HEK293 (cell line): Measurements from ENCODE around the gene NOP9.

ENCODE experiments used
- IKZF3 ChIP-seq: fragments of 450-650 bp; IDR thresholded peaks from 2 replicates; pipeline ENCODE4 v1.5.0; 2018; ENCODE audit warnings: missing biosample characterization, mild to moderate bottlenecking, missing genetic modification characterization, moderate library complexity
- TCF7L2 ChIP-seq: IDR thresholded peaks from 2 replicates; pipeline ENCODE4 v1.6.1; 2011; ENCODE audit warnings: low read depth, mild to moderate bottlenecking, inconsistent platforms, low read length, moderate library complexity, borderline replicate concordance
- ZNF214 ChIP-seq: fragments of 450-650 bp; formaldehyde crosslinking; IDR thresholded peaks from 2 replicates; pipeline ENCODE4 v1.5.1; 2017; ENCODE audit warnings: missing biosample characterization, mild to moderate bottlenecking, missing genetic modification characterization, borderline replicate concordance
- ZNF223 ChIP-seq: fragments of 450-650 bp; formaldehyde crosslinking; IDR thresholded peaks from 2 replicates; pipeline ENCODE4 v1.5.1; 2016; ENCODE audit warnings: missing biosample characterization, missing genetic modification characterization
- ZNF274 ChIP-seq, 2 experiments: fragments of 200-500 bp in 1 of 2; fragments of 450-650 bp in 1 of 2; sonication (Bioruptor generic) in 1 of 2; formaldehyde crosslinking in 1 of 2; IDR thresholded peaks; 2 replicates each; pipeline versions ENCODE4 v1.5.1 to v1.6.1; 2014 to 2016; ENCODE audit warnings: borderline replicate concordance in 1 of 2, inconsistent platforms in 1 of 2, low read length in 1 of 2, missing biosample characterization in 1 of 2, missing genetic modification characterization in 1 of 2
- ZNF423 ChIP-seq: fragments of 450-650 bp; formaldehyde crosslinking; IDR thresholded peaks from 2 replicates; pipeline ENCODE4 v1.5.1; 2016; ENCODE audit warnings: missing biosample characterization, missing genetic modification characterization
- ZNF510 ChIP-seq: fragments of 450-650 bp; formaldehyde crosslinking; IDR thresholded peaks from 2 replicates; pipeline ENCODE4 v1.5.1; 2018; ENCODE audit warnings: mild to moderate bottlenecking, missing genetic modification characterization, missing biosample characterization; ENCODE audit not compliant: insufficient replicate concordance
- ZNF623 ChIP-seq: fragments of 450-650 bp; formaldehyde crosslinking; IDR thresholded peaks from 2 replicates; pipeline ENCODE4 v1.5.1; 2016; ENCODE audit warnings: missing biosample characterization, missing genetic modification characterization
- ZNF768 ChIP-seq: fragments of 450-650 bp; formaldehyde crosslinking; IDR thresholded peaks from 2 replicates; pipeline ENCODE4 v1.5.1; 2018; ENCODE audit warnings: missing biosample characterization, mild to moderate bottlenecking, missing genetic modification characterization
- TF ChIP-seq, protein P1 (sequence below): fragments of 450-650 bp; formaldehyde crosslinking; IDR thresholded peaks from 2 replicates; pipeline ENCODE4 v1.5.1; 2016; ENCODE audit warnings: missing biosample characterization, missing genetic modification characterization
- TF ChIP-seq, protein P2 (sequence below): fragments of 450-650 bp; formaldehyde crosslinking; conservative IDR thresholded peaks from 2 replicates; pipeline ENCODE4 v1.5.1; 2016; ENCODE audit warnings: low read depth, missing biosample characterization, missing genetic modification characterization
- TF ChIP-seq, protein P3 (sequence below): fragments of 450-650 bp; formaldehyde crosslinking; IDR thresholded peaks from 2 replicates; pipeline ENCODE4 v1.5.1; 2016; ENCODE audit warnings: missing biosample characterization, missing genetic modification characterization
- TF ChIP-seq, protein P4 (sequence below): fragments of 450-650 bp; formaldehyde crosslinking; conservative IDR thresholded peaks from 2 replicates; pipeline ENCODE4 v1.5.1; 2016; ENCODE audit warnings: low read depth, missing biosample characterization, missing genetic modification characterization
- TF ChIP-seq, protein P5 (sequence below): fragments of 450-650 bp; formaldehyde crosslinking; IDR thresholded peaks from 2 replicates; pipeline ENCODE4 v1.5.1; 2016; ENCODE audit warnings: missing biosample characterization, missing genetic modification characterization

DNA sequence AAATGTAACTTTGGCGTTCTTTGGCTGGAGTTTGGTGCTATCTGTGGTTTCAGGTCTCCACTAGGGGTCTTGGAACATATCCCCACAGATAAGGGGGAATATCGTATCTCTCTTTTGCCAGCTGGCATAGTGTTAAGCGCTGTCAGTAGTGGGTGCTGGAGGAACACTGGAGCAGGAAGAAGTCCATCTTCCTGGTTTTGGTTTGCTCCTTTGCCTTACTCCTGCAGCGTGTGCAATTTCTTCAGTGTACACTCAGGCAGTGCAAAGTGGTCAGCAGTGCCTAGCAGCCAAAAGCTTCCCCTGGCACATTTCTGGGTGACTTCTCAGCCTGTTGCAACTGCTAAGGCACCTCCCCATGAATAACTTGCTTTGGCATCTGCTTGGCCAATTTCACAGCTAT, 51.9 kb downstream of the NOP9 start:
- TF ChIP-seq, protein P1, sequence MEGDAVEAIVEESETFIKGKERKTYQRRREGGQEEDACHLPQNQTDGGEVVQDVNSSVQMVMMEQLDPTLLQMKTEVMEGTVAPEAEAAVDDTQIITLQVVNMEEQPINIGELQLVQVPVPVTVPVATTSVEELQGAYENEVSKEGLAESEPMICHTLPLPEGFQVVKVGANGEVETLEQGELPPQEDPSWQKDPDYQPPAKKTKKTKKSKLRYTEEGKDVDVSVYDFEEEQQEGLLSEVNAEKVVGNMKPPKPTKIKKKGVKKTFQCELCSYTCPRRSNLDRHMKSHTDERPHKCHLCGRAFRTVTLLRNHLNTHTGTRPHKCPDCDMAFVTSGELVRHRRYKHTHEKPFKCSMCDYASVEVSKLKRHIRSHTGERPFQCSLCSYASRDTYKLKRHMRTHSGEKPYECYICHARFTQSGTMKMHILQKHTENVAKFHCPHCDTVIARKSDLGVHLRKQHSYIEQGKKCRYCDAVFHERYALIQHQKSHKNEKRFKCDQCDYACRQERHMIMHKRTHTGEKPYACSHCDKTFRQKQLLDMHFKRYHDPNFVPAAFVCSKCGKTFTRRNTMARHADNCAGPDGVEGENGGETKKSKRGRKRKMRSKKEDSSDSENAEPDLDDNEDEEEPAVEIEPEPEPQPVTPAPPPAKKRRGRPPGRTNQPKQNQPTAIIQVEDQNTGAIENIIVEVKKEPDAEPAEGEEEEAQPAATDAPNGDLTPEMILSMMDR (tag by site-specific recombination): no peak
- TF ChIP-seq, protein P2, sequence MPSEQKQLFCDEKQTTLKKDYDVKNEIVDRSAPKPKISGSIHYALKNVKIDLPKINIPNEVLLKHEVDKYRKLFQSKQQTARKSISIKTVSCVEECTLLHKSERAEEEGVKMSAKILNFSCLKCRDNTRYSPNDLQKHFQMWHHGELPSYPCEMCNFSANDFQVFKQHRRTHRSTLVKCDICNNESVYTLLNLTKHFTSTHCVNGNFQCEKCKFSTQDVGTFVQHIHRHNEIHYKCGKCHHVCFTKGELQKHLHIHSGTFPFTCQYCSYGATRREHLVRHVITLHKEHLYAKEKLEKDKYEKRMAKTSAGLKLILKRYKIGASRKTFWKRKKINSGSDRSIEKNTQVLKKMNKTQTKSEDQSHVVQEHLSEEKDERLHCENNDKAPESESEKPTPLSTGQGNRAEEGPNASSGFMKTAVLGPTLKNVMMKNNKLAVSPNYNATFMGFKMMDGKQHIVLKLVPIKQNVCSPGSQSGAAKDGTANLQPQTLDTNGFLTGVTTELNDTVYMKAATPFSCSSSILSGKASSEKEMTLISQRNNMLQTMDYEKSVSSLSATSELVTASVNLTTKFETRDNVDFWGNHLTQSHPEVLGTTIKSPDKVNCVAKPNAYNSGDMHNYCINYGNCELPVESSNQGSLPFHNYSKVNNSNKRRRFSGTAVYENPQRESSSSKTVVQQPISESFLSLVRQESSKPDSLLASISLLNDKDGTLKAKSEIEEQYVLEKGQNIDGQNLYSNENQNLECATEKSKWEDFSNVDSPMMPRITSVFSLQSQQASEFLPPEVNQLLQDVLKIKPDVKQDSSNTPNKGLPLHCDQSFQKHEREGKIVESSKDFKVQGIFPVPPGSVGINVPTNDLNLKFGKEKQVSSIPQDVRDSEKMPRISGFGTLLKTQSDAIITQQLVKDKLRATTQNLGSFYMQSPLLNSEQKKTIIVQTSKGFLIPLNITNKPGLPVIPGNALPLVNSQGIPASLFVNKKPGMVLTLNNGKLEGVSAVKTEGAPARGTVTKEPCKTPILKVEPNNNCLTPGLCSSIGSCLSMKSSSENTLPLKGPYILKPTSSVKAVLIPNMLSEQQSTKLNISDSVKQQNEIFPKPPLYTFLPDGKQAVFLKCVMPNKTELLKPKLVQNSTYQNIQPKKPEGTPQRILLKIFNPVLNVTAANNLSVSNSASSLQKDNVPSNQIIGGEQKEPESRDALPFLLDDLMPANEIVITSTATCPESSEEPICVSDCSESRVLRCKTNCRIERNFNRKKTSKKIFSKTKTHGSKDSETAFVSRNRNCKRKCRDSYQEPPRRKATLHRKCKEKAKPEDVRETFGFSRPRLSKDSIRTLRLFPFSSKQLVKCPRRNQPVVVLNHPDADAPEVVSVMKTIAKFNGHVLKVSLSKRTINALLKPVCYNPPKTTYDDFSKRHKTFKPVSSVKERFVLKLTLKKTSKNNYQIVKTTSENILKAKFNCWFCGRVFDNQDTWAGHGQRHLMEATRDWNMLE: no peak
- TF ChIP-seq ZNF223 (tag by site-specific recombination) (no peak), ZNF274 (IDR thresholded peaks at IDR 0.05; ENCODE audit: low read length) (no peak), ZNF274 (tag by site-specific recombination; IDR thresholded peaks at IDR 0.05; ENCODE audit: borderline replicate concordance) (no peak), ZNF623 (tag by site-specific recombination) (no peak), ZNF214 (no peak), IKZF3 (tag by site-specific recombination) (no peak), ZNF423 (no peak), ZNF510 (tag by site-specific recombination) (no peak), ZNF768 (tag by site-specific recombination) (no peak), TCF7L2 (no peak)
- TF ChIP-seq, protein P3, sequence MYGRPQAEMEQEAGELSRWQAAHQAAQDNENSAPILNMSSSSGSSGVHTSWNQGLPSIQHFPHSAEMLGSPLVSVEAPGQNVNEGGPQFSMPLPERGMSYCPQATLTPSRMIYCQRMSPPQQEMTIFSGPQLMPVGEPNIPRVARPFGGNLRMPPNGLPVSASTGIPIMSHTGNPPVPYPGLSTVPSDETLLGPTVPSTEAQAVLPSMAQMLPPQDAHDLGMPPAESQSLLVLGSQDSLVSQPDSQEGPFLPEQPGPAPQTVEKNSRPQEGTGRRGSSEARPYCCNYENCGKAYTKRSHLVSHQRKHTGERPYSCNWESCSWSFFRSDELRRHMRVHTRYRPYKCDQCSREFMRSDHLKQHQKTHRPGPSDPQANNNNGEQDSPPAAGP (tag by site-specific recombination): no peak
- TF ChIP-seq, protein P4, sequence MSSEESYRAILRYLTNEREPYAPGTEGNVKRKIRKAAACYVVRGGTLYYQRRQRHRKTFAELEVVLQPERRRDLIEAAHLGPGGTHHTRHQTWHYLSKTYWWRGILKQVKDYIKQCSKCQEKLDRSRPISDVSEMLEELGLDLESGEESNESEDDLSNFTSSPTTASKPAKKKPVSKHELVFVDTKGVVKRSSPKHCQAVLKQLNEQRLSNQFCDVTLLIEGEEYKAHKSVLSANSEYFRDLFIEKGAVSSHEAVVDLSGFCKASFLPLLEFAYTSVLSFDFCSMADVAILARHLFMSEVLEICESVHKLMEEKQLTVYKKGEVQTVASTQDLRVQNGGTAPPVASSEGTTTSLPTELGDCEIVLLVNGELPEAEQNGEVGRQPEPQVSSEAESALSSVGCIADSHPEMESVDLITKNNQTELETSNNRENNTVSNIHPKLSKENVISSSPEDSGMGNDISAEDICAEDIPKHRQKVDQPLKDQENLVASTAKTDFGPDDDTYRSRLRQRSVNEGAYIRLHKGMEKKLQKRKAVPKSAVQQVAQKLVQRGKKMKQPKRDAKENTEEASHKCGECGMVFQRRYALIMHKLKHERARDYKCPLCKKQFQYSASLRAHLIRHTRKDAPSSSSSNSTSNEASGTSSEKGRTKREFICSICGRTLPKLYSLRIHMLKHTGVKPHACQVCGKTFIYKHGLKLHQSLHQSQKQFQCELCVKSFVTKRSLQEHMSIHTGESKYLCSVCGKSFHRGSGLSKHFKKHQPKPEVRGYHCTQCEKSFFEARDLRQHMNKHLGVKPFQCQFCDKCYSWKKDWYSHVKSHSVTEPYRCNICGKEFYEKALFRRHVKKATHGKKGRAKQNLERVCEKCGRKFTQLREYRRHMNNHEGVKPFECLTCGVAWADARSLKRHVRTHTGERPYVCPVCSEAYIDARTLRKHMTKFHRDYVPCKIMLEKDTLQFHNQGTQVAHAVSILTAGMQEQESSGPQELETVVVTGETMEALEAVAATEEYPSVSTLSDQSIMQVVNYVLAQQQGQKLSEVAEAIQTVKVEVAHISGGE (tag by site-specific recombination): no peak
- TF ChIP-seq, protein P5, sequence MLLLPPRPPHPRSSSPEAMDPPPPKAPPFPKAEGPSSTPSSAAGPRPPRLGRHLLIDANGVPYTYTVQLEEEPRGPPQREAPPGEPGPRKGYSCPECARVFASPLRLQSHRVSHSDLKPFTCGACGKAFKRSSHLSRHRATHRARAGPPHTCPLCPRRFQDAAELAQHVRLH (tag by site-specific recombination): no peak
